HK-2 (cell line): ENCODE measurements around the gene FGF1.

Experiments used
- DNase-seq: peaks from one replicate; pipeline ENCODE4 v3.0.0-alpha.2; 2018; ENCODE audit not compliant: unreplicated experiment

Gene FGF1

GRCh38 chr5:142576303-142576702, 109.6 kb downstream of the FGF1 start:
- DNase-seq = no peak

GRCh38 chr5:142572006-142572405, 113.9 kb downstream of the FGF1 start:
- DNase-seq = no peak

DNA sequence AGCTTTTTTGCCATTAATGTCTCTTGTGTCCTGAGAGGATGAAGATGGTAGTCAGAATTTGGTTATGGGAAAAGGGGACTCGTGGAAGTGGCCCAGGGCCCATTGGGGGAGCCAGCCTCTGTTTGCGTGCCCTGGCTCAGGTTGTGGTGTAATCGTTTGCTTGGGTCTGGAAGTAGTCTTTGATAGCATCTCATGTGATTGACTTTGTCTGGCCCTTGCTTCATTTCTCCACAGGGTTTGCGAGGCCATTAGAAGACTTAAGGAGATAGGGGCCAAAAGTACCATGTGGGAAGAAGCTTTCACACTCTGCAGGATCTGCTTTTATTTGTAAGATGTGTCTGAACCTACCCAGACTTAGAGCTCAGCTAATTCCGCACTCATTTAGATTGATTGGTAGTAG, 114.5 kb downstream of the FGF1 start:
- DNase-seq = no peak

DNA sequence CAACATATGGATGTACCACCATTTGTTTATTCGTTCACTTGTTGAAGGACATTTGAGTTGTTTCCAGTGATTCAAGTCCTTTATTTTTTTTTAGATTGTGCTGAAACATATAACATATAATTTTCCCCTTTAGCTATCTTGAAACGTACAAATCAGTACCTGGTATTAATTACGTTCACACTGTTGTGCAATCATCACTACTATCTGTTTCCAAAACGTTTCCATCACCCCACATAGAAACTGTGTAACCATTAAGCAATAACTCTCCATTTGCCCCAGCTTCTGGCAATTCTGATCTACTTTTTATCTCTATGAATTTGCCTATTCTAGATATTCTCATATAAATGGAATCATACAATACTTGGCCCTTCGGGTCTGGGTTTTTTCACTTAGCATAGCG, 116.0 kb downstream of the FGF1 start:
- no peak for DNase-seq

DNA sequence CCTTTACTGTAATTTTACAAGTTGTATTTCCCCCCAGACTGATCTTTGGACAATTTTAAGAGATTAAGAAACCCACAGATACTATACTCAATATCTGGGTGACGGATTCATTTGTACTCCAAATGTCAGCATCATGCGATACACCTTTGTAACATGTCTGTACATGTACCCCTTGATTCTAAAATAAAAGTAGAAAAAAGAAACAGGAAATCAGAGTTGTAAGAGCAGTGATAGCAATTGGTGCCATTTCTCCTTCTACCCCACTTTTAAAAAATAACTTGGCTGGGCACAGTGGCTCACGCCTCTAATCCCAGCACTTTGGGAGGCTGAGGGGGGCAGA, 116.9 kb downstream of the FGF1 start:
- DNase-seq = no peak

DNA sequence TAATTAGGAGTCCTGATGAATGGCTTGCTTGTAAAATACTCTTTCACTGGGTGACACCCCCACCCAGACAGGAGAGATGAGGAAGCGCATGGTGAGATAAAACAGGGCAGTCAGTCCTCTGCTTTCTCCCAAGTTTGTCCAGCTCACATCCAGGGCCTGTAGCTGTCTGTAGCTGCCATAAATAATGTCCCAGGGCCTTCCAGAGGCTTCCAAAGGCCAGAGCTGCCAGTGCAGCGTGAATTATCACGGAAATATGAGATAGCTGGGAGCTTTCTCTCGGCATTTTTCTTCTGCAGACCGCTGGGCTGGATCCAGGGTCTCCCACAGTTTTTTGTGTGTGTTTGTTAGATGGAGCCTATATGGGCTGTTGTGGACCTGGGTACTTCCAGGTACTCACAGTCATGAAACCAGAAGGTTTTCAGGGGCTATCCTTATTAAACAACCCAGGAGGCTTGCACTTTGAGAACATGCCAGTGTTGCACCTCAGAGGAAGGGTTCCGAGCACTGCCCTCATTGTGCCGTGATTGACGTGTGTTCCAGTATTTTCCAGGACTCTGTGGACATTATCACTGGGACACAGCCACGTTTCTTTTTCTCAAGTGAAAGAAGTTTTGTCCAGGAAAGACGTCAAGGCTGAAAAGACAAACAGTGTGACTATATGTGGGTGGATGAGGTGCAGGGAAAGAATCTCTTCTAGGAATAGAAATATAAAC, 117.5 kb downstream of the FGF1 start:
- no peak for DNase-seq

- no peak for DNase-seq
Measured at GRCh38 chr5:142561486-142562097, 124.3 kb downstream of the FGF1 start.

DNA sequence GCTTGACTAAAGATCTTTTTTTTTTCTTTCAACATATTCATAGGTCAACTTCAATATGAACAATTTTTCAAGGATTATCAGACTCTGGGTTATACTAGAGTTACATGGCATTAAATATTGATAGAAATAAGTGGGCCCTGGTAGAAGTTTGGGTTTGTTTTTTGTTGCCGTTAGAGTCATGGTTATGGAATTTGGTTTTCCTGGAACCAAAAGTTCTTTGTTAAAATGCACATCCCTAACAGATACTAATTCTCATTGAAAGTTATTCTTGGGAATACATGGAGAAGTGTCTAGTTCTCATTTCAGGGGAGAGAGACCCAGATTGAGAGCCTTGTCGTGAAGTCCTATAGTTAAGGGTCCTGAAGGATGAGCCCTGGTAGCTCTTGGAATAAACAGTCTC, 124.9 kb downstream of the FGF1 start:
- no peak for DNase-seq

DNA sequence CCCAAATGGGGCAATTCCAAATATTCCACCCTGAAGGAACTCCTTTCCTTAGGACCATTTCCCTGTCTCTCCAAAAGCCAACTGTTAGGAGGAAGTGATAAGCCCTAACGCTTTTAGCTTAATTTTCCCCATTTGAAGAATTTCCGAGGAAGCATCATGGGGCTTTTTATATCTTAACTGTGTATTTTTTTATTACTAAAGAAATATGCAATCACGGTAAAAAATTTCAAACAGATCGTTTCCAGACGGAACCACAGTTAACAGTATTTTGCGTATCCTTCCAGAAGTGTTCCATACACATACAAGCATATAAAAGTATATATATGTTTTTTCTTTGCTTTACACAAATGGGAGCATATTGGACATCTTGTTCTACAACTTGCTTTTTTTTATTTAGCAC, 133.8 kb downstream of the FGF1 start:
- no peak for DNase-seq

DNA sequence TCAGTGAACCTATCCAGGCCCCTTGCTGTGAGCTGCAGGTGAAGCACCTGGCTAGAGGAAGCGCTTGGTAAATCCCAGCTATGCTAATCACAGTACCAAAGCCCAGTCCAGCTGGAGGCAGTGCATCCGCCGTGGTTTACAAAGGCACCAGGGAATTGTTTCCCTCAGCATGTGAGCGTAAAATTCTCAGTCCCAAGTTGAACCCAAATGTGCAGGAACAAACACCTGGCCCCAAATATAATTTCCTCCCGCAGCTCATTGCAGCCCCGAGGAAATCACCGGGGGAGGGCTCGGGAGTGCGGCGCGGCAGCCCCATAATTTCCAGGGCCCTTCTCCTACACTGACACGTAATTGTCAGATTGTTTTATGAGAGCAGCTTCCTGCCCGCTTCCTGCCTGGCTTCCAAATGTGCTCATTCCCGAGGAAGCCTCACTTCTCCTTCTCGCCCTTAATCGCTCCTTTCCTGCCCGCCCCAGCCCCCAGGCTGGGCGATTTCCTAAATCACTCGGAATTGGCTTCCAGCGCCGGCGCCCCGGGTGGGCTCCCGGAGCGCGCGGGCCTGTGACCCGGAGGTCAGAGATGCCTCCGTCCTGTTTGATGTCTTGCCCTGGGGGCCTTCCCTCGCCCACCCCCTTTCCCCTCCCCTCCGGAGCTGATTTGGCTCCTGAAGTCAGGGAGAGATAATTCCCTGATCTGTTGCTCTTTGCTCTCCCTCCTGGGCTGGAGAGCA, 134.4 kb downstream of the FGF1 start:
- no peak for DNase-seq

GRCh38 chr5:142550471-142550870, 135.4 kb downstream of the FGF1 start:
- DNase-seq = no peak

GRCh38 chr5:142549834-142550233, 136.1 kb downstream of the FGF1 start:
- no peak for DNase-seq

DNA sequence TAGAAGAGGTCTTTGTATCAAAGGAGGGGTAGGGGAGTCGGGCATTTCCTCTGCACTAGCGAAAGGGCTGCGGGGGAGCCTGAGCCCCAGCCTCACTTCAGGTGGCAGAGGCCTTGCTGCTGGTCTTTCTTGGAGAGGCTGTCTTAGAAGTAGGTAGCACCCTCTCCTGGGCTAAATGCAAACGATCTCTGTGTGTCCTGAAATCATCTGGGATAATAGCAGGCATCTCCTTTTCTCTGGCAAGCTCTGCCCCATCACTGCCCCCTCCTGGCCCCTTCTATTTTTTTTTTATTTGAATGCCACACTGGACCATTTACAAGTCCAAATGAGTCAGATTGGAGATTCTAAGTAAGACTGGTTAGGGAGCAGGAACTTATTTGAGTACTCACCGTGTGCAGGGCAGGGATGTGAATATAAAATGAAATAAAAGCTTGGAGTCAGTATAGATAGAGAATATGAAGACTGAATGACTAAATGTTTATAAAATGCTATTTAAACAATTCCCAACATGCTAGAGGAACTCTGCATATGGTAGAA, 137.1 kb downstream of the FGF1 start:
- DNase-seq = peak; percentile 58

DNA sequence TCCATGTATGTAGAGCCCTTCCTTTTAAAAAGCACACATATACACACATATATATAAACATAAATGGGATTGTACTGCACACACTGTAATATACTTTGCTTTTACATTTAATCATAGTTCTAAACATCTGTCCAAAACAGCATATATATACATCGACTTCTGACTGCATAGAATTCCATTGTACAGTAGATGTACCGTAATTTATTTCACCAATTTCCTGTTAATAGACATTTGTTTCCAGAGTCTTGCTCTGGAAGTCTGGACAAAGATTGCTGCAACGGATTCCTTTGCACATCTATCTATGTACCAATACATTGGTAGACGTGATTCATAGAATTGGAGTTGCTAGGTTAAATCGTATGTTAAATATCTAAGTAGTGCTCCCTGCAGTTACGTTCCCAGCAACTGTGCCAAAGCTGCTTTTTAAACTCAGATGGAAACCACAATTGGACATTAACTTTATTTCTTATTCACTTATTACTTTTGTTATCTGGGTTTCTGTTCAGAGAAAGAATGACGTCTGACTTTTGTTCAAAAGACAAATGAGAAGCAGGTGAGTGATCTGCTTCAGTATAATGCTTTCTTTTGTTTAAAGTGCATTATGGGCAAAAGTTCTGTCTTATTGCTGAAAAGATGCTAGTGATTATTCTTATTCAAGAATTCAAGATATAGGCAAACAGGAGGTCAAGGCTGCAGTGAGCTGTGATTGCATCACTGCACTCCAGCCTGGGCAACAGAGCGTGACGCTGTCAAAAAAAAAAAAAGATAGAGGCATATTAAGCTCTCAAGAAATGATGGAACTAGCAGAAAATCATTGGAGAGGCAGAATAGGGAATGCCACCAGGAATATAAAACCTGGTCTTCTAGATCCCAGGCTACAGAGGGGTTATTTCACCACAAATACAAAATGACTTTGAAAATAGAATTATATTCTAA, 138.2 kb downstream of the FGF1 start:
- DNase-seq = no peak

DNA sequence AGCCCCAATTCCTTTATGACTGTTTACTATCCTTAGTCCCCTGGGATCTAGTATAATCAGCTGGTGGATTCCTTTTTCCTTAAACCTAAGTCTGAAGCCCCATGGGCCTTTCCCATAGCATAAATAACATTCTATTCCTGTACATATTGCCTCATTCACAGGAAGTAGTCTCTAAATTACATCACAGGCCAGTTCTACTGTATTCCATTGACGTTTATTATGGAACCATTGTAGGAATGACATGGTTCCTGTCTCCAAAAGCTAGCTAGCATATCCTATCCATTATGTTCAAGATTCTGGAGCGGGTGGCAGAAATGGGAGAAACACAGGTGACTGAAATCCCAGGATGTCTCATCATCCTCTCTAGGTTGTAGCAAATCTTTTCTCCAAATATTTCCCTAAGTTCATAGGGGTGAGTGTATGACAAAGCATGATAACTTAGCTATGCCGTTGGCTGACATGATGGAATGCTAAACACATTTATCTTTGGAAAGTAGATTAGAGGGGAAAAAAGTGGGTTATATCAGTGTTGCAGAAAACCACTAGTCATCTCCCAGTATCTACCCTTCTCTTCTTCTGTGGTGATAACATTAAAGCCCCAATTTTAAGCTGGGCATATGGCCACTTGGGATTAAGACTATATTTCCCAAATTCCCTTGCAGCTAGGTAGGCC, 140.1 kb downstream of the FGF1 start:
- no peak for DNase-seq

DNA sequence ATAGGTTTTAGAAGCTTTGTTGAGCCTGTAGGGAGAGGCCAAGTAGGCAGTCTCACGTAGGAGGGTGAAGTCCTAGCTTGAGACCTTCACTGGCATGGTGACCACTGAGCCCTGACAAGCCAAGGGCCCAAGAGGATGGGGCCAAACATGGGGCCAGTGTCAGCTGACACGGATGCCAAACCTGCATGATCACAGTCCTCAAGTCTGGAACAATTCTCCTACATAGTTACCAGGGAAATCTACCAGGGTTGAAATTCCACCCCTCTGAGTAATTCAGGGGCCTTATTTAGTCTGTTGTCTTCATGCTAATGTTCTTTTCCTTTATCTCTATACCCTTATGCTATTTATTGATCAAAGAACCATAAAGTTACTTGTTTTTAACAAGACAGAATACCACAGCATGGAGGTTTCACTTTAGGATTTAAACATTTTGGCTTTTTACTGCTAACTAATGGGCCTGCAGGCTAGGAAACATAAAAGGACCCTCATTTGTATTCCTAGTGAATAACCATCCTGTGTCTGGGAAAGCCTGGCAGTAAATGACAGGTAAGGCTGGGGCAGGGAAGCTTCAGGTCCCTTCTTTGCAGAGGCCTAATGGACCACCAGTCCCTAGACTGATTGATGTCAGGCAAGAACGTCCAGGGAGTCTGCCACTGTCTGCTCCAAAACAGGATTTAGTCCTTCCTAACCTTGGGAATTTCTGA, 140.8 kb downstream of the FGF1 start:
- no peak for DNase-seq

- no peak for DNase-seq
Measured at GRCh38 chr5:142544071-142544753, 141.7 kb downstream of the FGF1 start.

- no peak for DNase-seq
Measured at GRCh38 chr5:142542906-142543305, 143.0 kb downstream of the FGF1 start.
